Mesendoderm (in vitro differentiated cells): Measurements from ENCODE around the gene SIRT2.

Source experiments
- DNase-seq: peaks from one replicate; pipeline ENCODE4 v3.0.0; 2013
- H2AK5ac ChIP-seq: 2 replicates; pipeline ENCODE4 v1.6.1; 2013; ENCODE audit warnings: low read length, inconsistent platforms
- H2BK120ac ChIP-seq: 2 replicates; pipeline ENCODE4 v1.6.1; 2013; ENCODE audit warnings: low read depth, mild to moderate bottlenecking, low read length, moderate library complexity, mixed read lengths
- H2BK15ac ChIP-seq: replicated peaks from 2 replicates; pipeline ENCODE4 v1.6.1; 2013; ENCODE audit warnings: low read depth, mild to moderate bottlenecking, moderate library complexity
- H2BK5ac ChIP-seq: 2 replicates; pipeline ENCODE4 v1.6.1; 2013; ENCODE audit warnings: low read length, inconsistent platforms
- H3K18ac ChIP-seq: 2 replicates; pipeline ENCODE4 v1.6.1; 2013; ENCODE audit warnings: mild to moderate bottlenecking, low read length, mixed read lengths
- H3K23ac ChIP-seq: one replicate; pipeline ENCODE4 v1.6.1; 2013; ENCODE audit warnings: low read length
- H3K27ac ChIP-seq: 2 replicates; pipeline ENCODE4 v1.5.1; 2013; ENCODE audit warnings: low read depth, mild to moderate bottlenecking, inconsistent platforms, low read length, moderate library complexity
- H3K27me3 ChIP-seq: 2 replicates; pipeline ENCODE4 v1.6.1; 2013; ENCODE audit warnings: low read length, control low read depth, mild to moderate bottlenecking, inconsistent platforms; ENCODE audit not compliant: insufficient read depth, poor library complexity
- H3K36me3 ChIP-seq: 2 replicates; pipeline ENCODE4 v1.6.1; 2013; ENCODE audit warnings: low read length, inconsistent platforms; ENCODE audit not compliant: control insufficient read depth, insufficient read depth
- H3K4ac ChIP-seq: one replicate; pipeline ENCODE4 v1.6.1; 2013; ENCODE audit warnings: low read depth, mild to moderate bottlenecking, low read length, moderate library complexity
- H3K4me1 ChIP-seq: 2 replicates; pipeline ENCODE4 v1.6.1; 2013; ENCODE audit warnings: low read depth, low read length, inconsistent platforms; ENCODE audit not compliant: control insufficient read depth
- H3K4me2 ChIP-seq: 2 replicates; pipeline ENCODE4 v1.6.1; 2013; ENCODE audit warnings: low read length
- H3K4me3 ChIP-seq: 2 replicates; pipeline ENCODE4 v1.5.1; 2013; ENCODE audit warnings: mild to moderate bottlenecking, low read length
- H3K56ac ChIP-seq: one replicate; pipeline ENCODE4 v1.6.1; 2013; ENCODE audit warnings: low read length
- H3K79me1 ChIP-seq: 2 replicates; pipeline ENCODE4 v1.6.1; 2013; ENCODE audit warnings: low read length, inconsistent platforms
- H3K79me2 ChIP-seq: 2 replicates; pipeline ENCODE4 v1.6.1; 2013; ENCODE audit warnings: mild to moderate bottlenecking, low read length; ENCODE audit not compliant: control insufficient read depth, insufficient read depth
- H3K9ac ChIP-seq: 2 replicates; pipeline ENCODE4 v1.6.1; 2013; ENCODE audit warnings: low read length, inconsistent platforms
- H4K5ac ChIP-seq: one replicate; pipeline ENCODE4 v1.6.1; 2013; ENCODE audit warnings: low read length
- H4K8ac ChIP-seq: one replicate; pipeline ENCODE4 v1.6.1; 2013; ENCODE audit warnings: low read depth, mild to moderate bottlenecking, control low read depth, low read length, moderate library complexity
- WGBS: extraction: QIAGEN DNeasy Blood & Tissue Kit; methylation state at CpG from one replicate; pipeline ENCODE4 v1.1.7; 2013; ENCODE audit warnings: low lambda C conversion rate, missing lambda C conversion rate; ENCODE audit not compliant: insufficient coverage; ENCODE audit errors: extremely low coverage; 5-methylcytosine and 5-hydroxymethylcytosine counted together

Gene SIRT2

DNA sequence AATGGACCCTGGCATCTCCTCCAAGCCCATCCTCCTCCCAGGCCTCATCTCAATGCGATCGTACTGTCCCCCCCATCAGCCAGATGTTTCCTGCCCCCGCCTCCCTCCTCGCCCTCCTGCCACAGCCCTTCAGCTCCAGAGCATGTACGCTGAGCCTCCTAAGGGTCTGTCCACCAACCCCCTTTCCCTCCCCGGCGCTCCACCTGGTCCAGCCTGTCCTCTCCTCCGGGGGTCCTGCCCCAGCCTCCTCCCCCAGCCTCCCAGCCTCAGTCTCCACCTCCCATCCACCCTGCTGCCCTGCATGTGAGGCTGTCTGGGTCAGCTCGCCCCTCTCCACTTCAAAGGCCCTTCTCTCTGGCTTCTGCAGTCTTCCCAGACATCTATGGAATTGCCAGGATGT, 4.5 kb downstream of the SIRT2 start:
- no peak overlapping the region for H2BK15ac ChIP-seq
- no peak overlapping the region for H3K18ac ChIP-seq
- H3K4me2 ChIP-seq: no peak overlapping the region
- H3K56ac ChIP-seq: no peak overlapping the region
- no peak overlapping the region for H2BK5ac ChIP-seq
- no peak overlapping the region for H3K9ac ChIP-seq
- DNase-seq: no peak
- no peaks in the 10 kb centered on the region for H3K79me1 ChIP-seq
- H3K4ac ChIP-seq: no peak overlapping the region
- no peak overlapping the region for H4K5ac ChIP-seq
- WGBS: no CpG with 5 or more reads among the region's 9 CpGs
- H3K4me3 ChIP-seq: no peak overlapping the region
- no peaks in the 10 kb centered on the region for H3K36me3 ChIP-seq
- no peaks in the 10 kb centered on the region for H3K27me3 ChIP-seq
- no peak overlapping the region for H2BK120ac ChIP-seq
- no peak overlapping the region for H3K27ac ChIP-seq
- no peaks in the 10 kb centered on the region for H3K79me2 ChIP-seq
- H4K8ac ChIP-seq: no peak overlapping the region
- no peak overlapping the region for H2AK5ac ChIP-seq
- no peaks in the 10 kb centered on the region for H3K4me1 ChIP-seq
- H3K23ac ChIP-seq: no peak overlapping the region

GRCh38 chr19:38893341-38893771, 6.1 kb downstream of the SIRT2 start:
- no peak overlapping the region for H4K5ac ChIP-seq
- no peak overlapping the region for H3K9ac ChIP-seq
- H3K4me3 ChIP-seq: no peak overlapping the region
- H3K23ac ChIP-seq: no peak overlapping the region
- no peak overlapping the region for H2BK15ac ChIP-seq
- no peak overlapping the region for H3K4ac ChIP-seq
- no peak overlapping the region for H3K4me2 ChIP-seq
- no peaks in the 10 kb centered on the region for H3K4me1 ChIP-seq
- H2AK5ac ChIP-seq: no peak overlapping the region
- H3K56ac ChIP-seq: no peak overlapping the region
- H2BK5ac ChIP-seq: no peak overlapping the region
- no peaks in the 10 kb centered on the region for H3K27me3 ChIP-seq
- H3K18ac ChIP-seq: no peak overlapping the region
- H4K8ac ChIP-seq: no peak overlapping the region
- no peak for DNase-seq
- H3K27ac ChIP-seq: no peak overlapping the region
- no peaks in the 10 kb centered on the region for H3K79me1 ChIP-seq
- H3K79me2 ChIP-seq: no peaks in the 10 kb centered on the region
- H3K36me3 ChIP-seq: no peaks in the 10 kb centered on the region
- no peak overlapping the region for H2BK120ac ChIP-seq
- no CpG with 5 or more reads among the region's 14 CpGs for WGBS

DNA sequence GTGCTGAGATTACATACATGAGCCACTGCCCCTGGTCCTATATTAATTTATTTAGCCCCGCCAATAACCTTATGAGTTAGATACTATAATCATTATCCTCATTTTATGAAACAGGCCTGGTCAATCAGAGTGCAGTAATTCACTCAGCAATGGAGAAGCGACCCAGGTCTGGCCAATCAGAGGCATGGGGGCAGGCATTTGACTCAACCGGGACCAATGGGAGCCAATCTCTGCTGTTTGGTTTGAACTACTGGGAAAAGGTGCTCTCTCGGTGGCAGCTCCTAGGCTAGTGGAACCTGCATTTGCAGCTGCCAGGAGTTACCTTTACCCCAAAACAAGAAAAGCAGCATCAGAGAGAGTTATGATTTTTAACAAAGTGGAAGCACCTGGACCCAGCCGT, 6.6 kb downstream of the SIRT2 start:
- Histone ChIP-seq H3K79me1 (no peaks in the 10 kb centered on the region), H3K4me3 (no peak overlapping the region), H3K4me2 (no peak overlapping the region), H2AK5ac (no peak overlapping the region), H3K27me3 (no peaks in the 10 kb centered on the region), H3K27ac (no peak overlapping the region), H3K18ac (no peak overlapping the region), H4K5ac (no peak overlapping the region), H3K4ac (no peak overlapping the region), H3K36me3 (no peaks in the 10 kb centered on the region), H3K79me2 (no peaks in the 10 kb centered on the region), H2BK5ac (no peak overlapping the region), H3K4me1 (no peaks in the 10 kb centered on the region), H2BK15ac (no peak overlapping the region), H3K9ac (no peak overlapping the region), H3K23ac (no peak overlapping the region), H2BK120ac (no peak overlapping the region), H4K8ac (no peak overlapping the region), H3K56ac (no peak overlapping the region)
- no peak for DNase-seq
- no CpG with 5 or more reads among the region's 5 CpGs for WGBS

DNA sequence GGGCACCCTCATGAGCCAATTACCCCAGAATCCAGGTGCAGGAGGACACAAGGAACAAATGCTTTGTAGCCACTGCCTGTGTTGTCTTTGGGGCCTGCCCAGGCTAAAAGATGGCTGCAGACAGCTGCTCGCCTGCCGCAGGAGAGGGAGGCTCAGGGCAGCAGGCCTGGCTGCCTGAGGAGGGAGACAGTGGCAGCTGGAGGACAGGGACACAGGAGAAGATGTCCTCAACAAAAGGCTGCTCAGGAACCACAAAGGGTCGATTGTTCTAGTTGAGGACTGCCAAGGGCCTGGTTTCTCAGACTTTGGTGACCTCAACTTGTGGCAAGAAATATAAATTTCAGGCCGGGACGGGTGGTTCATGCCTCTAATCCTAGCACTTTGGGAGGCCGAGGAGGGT, 7.6 kb downstream of the SIRT2 start:
- Histone ChIP-seq H3K79me2 (no peaks in the 10 kb centered on the region), H3K4me3 (no peak overlapping the region), H2BK5ac (no peak overlapping the region), H3K4ac (no peak overlapping the region), H3K36me3 (no peaks in the 10 kb centered on the region), H3K79me1 (no peaks in the 10 kb centered on the region), H3K9ac (no peak overlapping the region), H4K5ac (no peak overlapping the region), H4K8ac (no peak overlapping the region), H2BK120ac (no peak overlapping the region), H3K23ac (no peak overlapping the region), H3K27ac (no peak overlapping the region), H3K4me1 (no peaks in the 10 kb centered on the region), H3K4me2 (no peak overlapping the region), H3K27me3 (no peaks in the 10 kb centered on the region), H3K18ac (no peak overlapping the region), H2AK5ac (no peak overlapping the region), H3K56ac (no peak overlapping the region), H2BK15ac (no peak overlapping the region)
- no CpG with 5 or more reads among the region's 6 CpGs for WGBS
- DNase-seq: no peak

DNA sequence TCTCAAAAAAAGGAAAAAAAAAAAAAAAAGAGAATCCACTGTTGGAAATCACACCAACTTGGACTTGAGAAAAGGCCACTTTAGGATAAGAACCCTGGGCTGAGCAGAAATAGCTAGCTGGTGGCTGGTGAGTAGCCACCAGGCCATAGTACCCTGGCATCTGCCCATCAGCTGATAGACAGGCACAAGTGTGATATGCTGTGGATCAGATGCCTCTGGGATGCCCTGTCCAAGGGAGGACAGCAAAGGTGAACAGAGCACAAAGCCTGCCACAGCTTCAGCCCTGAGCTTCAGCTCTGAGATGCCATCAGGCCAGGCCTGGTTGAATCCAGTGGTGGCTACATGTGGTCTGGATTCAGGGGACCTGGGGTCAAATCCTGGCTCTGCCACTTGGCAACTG, 8.7 kb downstream of the SIRT2 start:
- Histone ChIP-seq H3K4me3 (no peak overlapping the region), H2BK15ac (no peak overlapping the region), H2BK120ac (no peak overlapping the region), H3K4me2 (no peak overlapping the region), H4K8ac (no peak overlapping the region), H3K79me1 (no peaks in the 10 kb centered on the region), H4K5ac (no peak overlapping the region), H3K4ac (no peak overlapping the region), H3K27me3 (no peaks in the 10 kb centered on the region), H3K56ac (no peak overlapping the region), H3K36me3 (no peaks in the 10 kb centered on the region), H2BK5ac (no peak overlapping the region), H3K23ac (no peak overlapping the region), H3K18ac (no peak overlapping the region), H2AK5ac (no peak overlapping the region), H3K27ac (no peak overlapping the region), H3K79me2 (no peaks in the 10 kb centered on the region), H3K9ac (no peak overlapping the region), H3K4me1 (no peaks in the 10 kb centered on the region)
- no peak for DNase-seq

DNA sequence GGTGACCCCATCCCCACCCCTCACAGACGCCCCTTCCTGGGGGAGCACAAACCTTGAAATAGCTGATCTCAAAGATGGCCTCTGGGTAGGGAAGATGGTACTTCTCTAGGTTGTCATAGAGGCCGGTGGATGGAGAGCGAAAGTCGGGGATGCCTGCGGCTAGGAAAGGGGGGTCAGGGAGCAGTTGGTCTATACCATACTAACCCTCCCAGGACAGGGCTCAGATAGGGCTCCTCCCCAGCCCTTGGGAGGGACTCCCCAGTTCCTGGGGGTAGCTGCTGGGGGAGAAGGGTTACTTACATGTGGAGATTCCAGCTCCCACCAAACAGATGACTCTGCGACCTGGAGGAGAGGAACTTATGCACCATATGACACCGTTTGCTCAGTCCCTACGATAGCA, 9.6 kb downstream of the SIRT2 start:
- H4K5ac ChIP-seq: no peak overlapping the region
- no peak overlapping the region for H3K4me3 ChIP-seq
- no peak overlapping the region for H2AK5ac ChIP-seq
- no peaks in the 10 kb centered on the region for H3K4me1 ChIP-seq
- H3K23ac ChIP-seq: no peak overlapping the region
- H3K9ac ChIP-seq: no peak overlapping the region
- no CpG with 5 or more reads among the region's 8 CpGs for WGBS
- H3K27me3 ChIP-seq: no peaks in the 10 kb centered on the region
- H3K4me2 ChIP-seq: no peak overlapping the region
- no peak overlapping the region for H2BK120ac ChIP-seq
- no peaks in the 10 kb centered on the region for H3K36me3 ChIP-seq
- no peak overlapping the region for H3K18ac ChIP-seq
- H3K56ac ChIP-seq: no peak overlapping the region
- no peak overlapping the region for H3K4ac ChIP-seq
- H2BK5ac ChIP-seq: no peak overlapping the region
- H3K79me2 ChIP-seq: no peaks in the 10 kb centered on the region
- H3K79me1 ChIP-seq: no peaks in the 10 kb centered on the region
- no peak overlapping the region for H4K8ac ChIP-seq
- no peak for DNase-seq
- no peak overlapping the region for H3K27ac ChIP-seq
- H2BK15ac ChIP-seq: no peak overlapping the region
